ENCODE measurements around the gene SETD4. TPM values are rescaled to one million over a fixed set of nuclear protein-coding genes. Genes with fewer than 3 reads are reported as not detected.
"Not testable (repeated sequence)": the region's sequence is repeated elsewhere in the genome, so short reads cannot be mapped to it uniquely, and the experiment has no call there.

SETD4 gene
- total RNA-seq, 1 donor from 2014 or later, result 10.9 TPM

- DNase-seq (ENCODE audit: low read depth), result no peak
These were observed 18.8 kb upstream of the SETD4 start for GRCh38 chr21:36079010-36079649.

- no peak for DNase-seq (ENCODE audit: low read depth)
These were observed 17.4 kb upstream of the SETD4 start for GRCh38 chr21:36077758-36078157.

GRCh38 chr21:36076878-36077655, 16.7 kb upstream of the SETD4 start:
- DNase-seq (ENCODE audit: low read depth), result no peak

- DNase-seq (ENCODE audit: low read depth), result no peak
These were observed 15.6 kb upstream of the SETD4 start for GRCh38 chr21:36075953-36076352.

GRCh38 chr21:36075171-36075570, 14.8 kb upstream of the SETD4 start:
- DNase-seq (ENCODE audit: low read depth), result no peak

- DNase-seq (ENCODE audit: low read depth), result not testable (repeated sequence)
These were observed 13.6 kb upstream of the SETD4 start for GRCh38 chr21:36073911-36074310.

GRCh38 chr21:36073181-36073580, 12.9 kb upstream of the SETD4 start:
- DNase-seq (ENCODE audit: low read depth), result no peak

GRCh38 chr21:36072453-36073162, 12.3 kb upstream of the SETD4 start:
- no peak for DNase-seq (ENCODE audit: low read depth)

GRCh38 chr21:36070999-36071398, 10.7 kb upstream of the SETD4 start:
- DNase-seq (ENCODE audit: low read depth), result no peak

- DNase-seq (ENCODE audit: low read depth), result peak; percentile 91
These were observed 9.6 kb upstream of the SETD4 start, which contains the start of gene CBR1 for GRCh38 chr21:36069713-36070583. CBR1 (plus strand) TSS chr21:36070024; CDS start chr21:36070116, 92 bp downstream.

- no peak for DNase-seq (ENCODE audit: low read depth)
These were observed 8.5 kb upstream of the SETD4 start for GRCh38 chr21:36068748-36069398.

GRCh38 chr21:36065497-36066036, 5.2 kb upstream of the SETD4 start:
- peak; percentile 22 for DNase-seq (ENCODE audit: low read depth)

GRCh38 chr21:36064085-36064460, 3.7 kb upstream of the SETD4 start:
- no peak for DNase-seq (ENCODE audit: low read depth)

- no peak for DNase-seq (ENCODE audit: low read depth)
These were observed 3.2 kb upstream of the SETD4 start for GRCh38 chr21:36063375-36064084.

- no peak for DNase-seq (ENCODE audit: low read depth)
These were observed 1.1 kb upstream of the SETD4 start for GRCh38 chr21:36061445-36061844.

GRCh38 chr21:36059823-36060158, 535 bp downstream of the SETD4 start:
- DNase-seq (ENCODE audit: low read depth), result no peak

GRCh38 chr21:36055551-36055950, 4.8 kb downstream of the SETD4 start:
- no peak for DNase-seq (ENCODE audit: low read depth)

- no peak for DNase-seq (ENCODE audit: low read depth)
These were observed 6.6 kb downstream of the SETD4 start for GRCh38 chr21:36053715-36054062.

GRCh38 chr21:36052860-36053714, 7.2 kb downstream of the SETD4 start:
- no peak for DNase-seq (ENCODE audit: low read depth)

All from myocyte (in vitro differentiated cells).